H1 (cell line): ENCODE measurements around the gene TM9SF1.

Experiments used
- CTCF ChIP-seq, 3 experiments: IDR thresholded peaks; 1 replicate in 2 of 3; 2 replicates in 1 of 3; pipeline versions ENCODE4 v1.5.1 to v1.6.1; 2011; ENCODE audit warnings: low read length in 3 of 3, mild to moderate bottlenecking in 3 of 3, inconsistent platforms in 2 of 3, low read depth in 1 of 3, moderate library complexity in 1 of 3; ENCODE audit not compliant: insufficient read depth in 1 of 3; ENCODE audit errors: control extremely low read depth in 1 of 3
- POLR2AphosphoS5 ChIP-seq: IDR thresholded peaks from 2 replicates; pipeline ENCODE4 v1.6.1; 2011; ENCODE audit warnings: low read depth, low read length

- no peak for TF ChIP-seq POLR2AphosphoS5
- no peak for TF ChIP-seq CTCF (IDR thresholded peaks at IDR 0.05; ENCODE audit: control extremely low read depth in 1 of 3, insufficient read depth in 1 of 3, low read depth in 1 of 3, low read length in 3 of 3)
Observed at GRCh38 chr14:24159777-24160498, 35.3 kb downstream of the TM9SF1 start.
